BLaER1 treated with 17β-estradiol and CSF1 and Interleukin-3, amounts not matched to agents 10 nM and 100 nM (cell line): ENCODE measurements around the gene ZNF398.

Source experiments
- H3K27ac ChIP-seq, 11 experiments: shearing (Covaris generic); formaldehyde crosslinking; 2 replicates each; pipeline ENCODE4 v1.8.1; 2022
- H3K27me3 ChIP-seq, 11 experiments: shearing (Covaris generic); formaldehyde crosslinking; 2 replicates each; pipeline ENCODE4 v1.8.1; 2022
- H3K36me3 ChIP-seq, 11 experiments: shearing (Covaris generic); formaldehyde crosslinking; 2 replicates each; pipeline ENCODE4 v1.8.1; 2022
- H3K4me1 ChIP-seq, 10 experiments: shearing (Covaris generic); formaldehyde crosslinking; 2 replicates each; pipeline ENCODE4 v1.8.1; 2022
- H3K4me2 ChIP-seq, 11 experiments: shearing (Covaris generic); formaldehyde crosslinking; 2 replicates each; pipeline ENCODE4 v1.8.1; 2022
- H3K4me3 ChIP-seq, 10 experiments: shearing (Covaris generic); formaldehyde crosslinking; 2 replicates each; pipeline ENCODE4 v1.8.1; 2022
- H3K9ac ChIP-seq, 11 experiments: shearing (Covaris generic); formaldehyde crosslinking; 2 replicates each; pipeline ENCODE4 v1.8.1; 2022
- H3K9me3 ChIP-seq, 11 experiments: shearing (Covaris generic); formaldehyde crosslinking; replicated peaks in 1 of 11; 2 replicates each; pipeline ENCODE4 v1.8.1; 2022
- H4K20me1 ChIP-seq, 11 experiments: shearing (Covaris generic); formaldehyde crosslinking; 2 replicates each; pipeline ENCODE4 v1.8.1; 2022
- Cebpa-rat ChIP-seq, 11 experiments: shearing (Covaris generic); IDR thresholded peaks; 2 replicates each; pipeline ENCODE4 v1.8.1; 2022

ZNF398 gene

GRCh38 chr7:149156898-149157297 lies 9.6 kb downstream of the ZNF398 start:
- Histone ChIP-seq H3K9me3 (no peaks in the 10 kb centered on the region), H3K36me3 (peaks cover 63 to 95% (median 91%) of the 10 kb centered on the region in 11 experiments), H3K27ac (no peak overlapping the region), H3K4me3 (no peak overlapping the region), H3K4me2 (no peak overlapping the region), H3K4me1 (peaks cover 0 to 13% (median 6%) of the 10 kb centered on the region in 10 experiments; a peak in 12 of 20 replicates), H3K9ac (no peak overlapping the region), H4K20me1 (peaks cover 11 to 78% (median 47%) of the 10 kb centered on the region in 11 experiments; a peak in 20 of 22 replicates), H3K27me3 (no peaks in the 10 kb centered on the region)
- TF ChIP-seq Cebpa-rat (IDR thresholded peaks at IDR 0.05), result no peak

GRCh38 chr7:149161241-149161848 lies 14.1 kb downstream of the ZNF398 start:
- H4K20me1 ChIP-seq, result peaks cover 7 to 71% (median 35%) of the 10 kb centered on the region in 11 experiments; a peak in 18 of 22 replicates
- peaks cover 0 to 13% (median 6%) of the 10 kb centered on the region in 10 experiments; a peak in 12 of 20 replicates for H3K4me1 ChIP-seq
- no peaks in the 10 kb centered on the region for H3K27me3 ChIP-seq
- H3K4me2 ChIP-seq, result peak overlapping the region in 4 of 11 experiments; percentile 18 to 28 (median 23); a peak in 2 of 22 replicates
- TF ChIP-seq Cebpa-rat (IDR thresholded peaks at IDR 0.05), result no peak
- H3K27ac ChIP-seq, result 0 out of 22 replicates have a peak overlapping the region, but pooled peaks of 2 of the 11 experiments have one; percentile 7
- H3K36me3 ChIP-seq, result peaks cover 59 to 100% (median 94%) of the 10 kb centered on the region in 11 experiments
- H3K4me3 ChIP-seq, result no peak overlapping the region
- no peaks in the 10 kb centered on the region for H3K9me3 ChIP-seq
- no peak overlapping the region for H3K9ac ChIP-seq

- no peaks in the 10 kb centered on the region for H3K9me3 ChIP-seq
- peaks cover 0 to 4% (median 1%) of the 10 kb centered on the region in 10 experiments; a peak in 10 of 20 replicates for H3K4me1 ChIP-seq
- H3K27ac ChIP-seq, result no peak overlapping the region
- no peaks in the 10 kb centered on the region for H3K27me3 ChIP-seq
- H3K36me3 ChIP-seq, result peaks cover 75 to 100% (median 97%) of the 10 kb centered on the region in 11 experiments
- H4K20me1 ChIP-seq, result peaks cover 1 to 40% (median 21%) of the 10 kb centered on the region in 11 experiments; a peak in 18 of 22 replicates
- TF ChIP-seq Cebpa-rat (IDR thresholded peaks at IDR 0.05), result no peak
- no peak overlapping the region for H3K4me3 ChIP-seq
- H3K9ac ChIP-seq, result no peak overlapping the region
- no peak overlapping the region for H3K4me2 ChIP-seq
Observed at GRCh38 chr7:149166142-149166541, 18.9 kb downstream of the ZNF398 start.

GRCh38 chr7:149166630-149167352 lies 19.5 kb downstream of the ZNF398 start:
- Histone ChIP-seq H4K20me1 (peaks cover 0 to 37% (median 17%) of the 10 kb centered on the region in 11 experiments; a peak in 15 of 22 replicates), H3K9me3 (no peaks in the 10 kb centered on the region), H3K9ac (no peak overlapping the region), H3K4me2 (no peak overlapping the region), H3K27ac (no peak overlapping the region), H3K27me3 (no peaks in the 10 kb centered on the region), H3K36me3 (peaks cover 77 to 100% (median 97%) of the 10 kb centered on the region in 11 experiments), H3K4me1 (no peaks in the 10 kb centered on the region), H3K4me3 (no peak overlapping the region)
- TF ChIP-seq Cebpa-rat (IDR thresholded peaks at IDR 0.05), result no peak

GRCh38 chr7:149171892-149172533 lies 24.8 kb downstream of the ZNF398 start:
- H4K20me1 ChIP-seq, result peaks cover 0 to 20% (median 6%) of the 10 kb centered on the region in 11 experiments; a peak in 8 of 22 replicates
- H3K27me3 ChIP-seq, result no peaks in the 10 kb centered on the region
- no peak for TF ChIP-seq Cebpa-rat (IDR thresholded peaks at IDR 0.05)
- no peak overlapping the region for H3K9ac ChIP-seq
- H3K9me3 ChIP-seq, result no peaks in the 10 kb centered on the region
- no peak overlapping the region for H3K27ac ChIP-seq
- H3K4me1 ChIP-seq, result 0 out of 20 replicates have a peak, but pooled peaks cover 0 to 3% (median 0%) of the 10 kb centered on the region in 10 experiments
- H3K4me3 ChIP-seq, result no peak overlapping the region
- H3K36me3 ChIP-seq, result peaks cover 97 to 100% (median 99%) of the 10 kb centered on the region in 11 experiments
- no peak overlapping the region for H3K4me2 ChIP-seq

- Histone ChIP-seq H3K27ac (no peak overlapping the region), H3K9ac (no peak overlapping the region), H4K20me1 (peaks cover 0 to 20% (median 6%) of the 10 kb centered on the region in 11 experiments; a peak in 6 of 22 replicates), H3K27me3 (no peaks in the 10 kb centered on the region), H3K4me2 (no peak overlapping the region), H3K9me3 (no peaks in the 10 kb centered on the region), H3K4me3 (no peak overlapping the region), H3K36me3 (peaks cover 97 to 100% (median 99%) of the 10 kb centered on the region in 11 experiments), H3K4me1 (0 out of 20 replicates have a peak, but pooled peaks cover 0 to 3% (median 0%) of the 10 kb centered on the region in 10 experiments)
- no peak for TF ChIP-seq Cebpa-rat (IDR thresholded peaks at IDR 0.05)
Observed at GRCh38 chr7:149172534-149172920, 25.3 kb downstream of the ZNF398 start.

GRCh38 chr7:149175150-149175549 lies 27.9 kb downstream of the ZNF398 start:
- no peak overlapping the region for H3K9ac ChIP-seq
- H3K4me2 ChIP-seq, result no peak overlapping the region
- H3K27me3 ChIP-seq, result no peaks in the 10 kb centered on the region
- no peaks in the 10 kb centered on the region for H3K9me3 ChIP-seq
- peaks cover 0 to 22% (median 6%) of the 10 kb centered on the region in 11 experiments; a peak in 8 of 22 replicates for H4K20me1 ChIP-seq
- peaks cover 96 to 100% (median 99%) of the 10 kb centered on the region in 11 experiments for H3K36me3 ChIP-seq
- no peak overlapping the region for H3K27ac ChIP-seq
- 0 out of 20 replicates have a peak, but pooled peaks cover 0 to 3% (median 0%) of the 10 kb centered on the region in 10 experiments for H3K4me1 ChIP-seq
- no peak overlapping the region for H3K4me3 ChIP-seq
- TF ChIP-seq Cebpa-rat (IDR thresholded peaks at IDR 0.05), result no peak

GRCh38 chr7:149179241-149179640 lies 32.0 kb downstream of the ZNF398 start:
- H3K4me1 ChIP-seq, result 0 out of 20 replicates have a peak, but pooled peaks cover 0 to 3% (median 0%) of the 10 kb centered on the region in 10 experiments
- no peak overlapping the region for H3K4me2 ChIP-seq
- no peak overlapping the region for H3K4me3 ChIP-seq
- H3K36me3 ChIP-seq, result peaks cover 80 to 97% (median 88%) of the 10 kb centered on the region in 11 experiments
- H3K27me3 ChIP-seq, result no peaks in the 10 kb centered on the region
- TF ChIP-seq Cebpa-rat (IDR thresholded peaks at IDR 0.05), result no peak
- no peak overlapping the region for H3K9ac ChIP-seq
- no peaks in the 10 kb centered on the region for H3K9me3 ChIP-seq
- no peak overlapping the region for H3K27ac ChIP-seq
- peaks cover 0 to 27% (median 6%) of the 10 kb centered on the region in 11 experiments; a peak in 7 of 22 replicates for H4K20me1 ChIP-seq
